GM12873 (cell line): ENCODE data around the gene HNRNPM.

Experiments used
- CTCF ChIP-seq: IDR thresholded peaks from 2 replicates; pipeline ENCODE4 v1.5.1; 2012; ENCODE audit warnings: low read depth, mild to moderate bottlenecking, moderate library complexity, low read length, control low read depth; ENCODE audit not compliant: insufficient read depth; ENCODE audit errors: missing control alignments

HNRNPM gene

DNA sequence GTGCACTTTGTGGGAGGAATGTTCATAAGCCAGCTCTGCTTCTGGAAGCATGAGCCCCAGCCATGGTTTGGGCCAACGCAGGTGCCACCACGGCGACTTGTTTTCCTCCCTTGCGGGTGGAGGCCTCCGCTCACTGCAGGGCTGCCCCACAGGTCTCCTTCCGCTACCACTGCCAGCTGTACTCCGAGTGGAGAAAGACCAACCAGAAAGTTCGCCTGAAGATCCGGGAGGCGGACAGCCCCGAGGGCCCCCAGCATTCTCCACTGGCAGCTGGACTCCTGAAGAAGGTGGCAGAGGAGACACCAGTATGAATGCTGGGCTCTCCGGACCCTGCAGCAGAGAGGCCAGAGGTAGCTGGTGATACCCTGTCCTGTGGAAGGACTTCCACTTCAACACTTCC lies 6.5 kb upstream of the HNRNPM start:
- TF ChIP-seq CTCF, result no peak

GRCh38 chr19:8441725-8442544 lies 2.8 kb upstream of the HNRNPM start:
- no peak for TF ChIP-seq CTCF

- no peak for TF ChIP-seq CTCF
Measured at GRCh38 chr19:8445488-8446001, 770 bp downstream of the HNRNPM start.

- no peak for TF ChIP-seq CTCF
Measured at GRCh38 chr19:8446061-8446709, 1.4 kb downstream of the HNRNPM start.

DNA sequence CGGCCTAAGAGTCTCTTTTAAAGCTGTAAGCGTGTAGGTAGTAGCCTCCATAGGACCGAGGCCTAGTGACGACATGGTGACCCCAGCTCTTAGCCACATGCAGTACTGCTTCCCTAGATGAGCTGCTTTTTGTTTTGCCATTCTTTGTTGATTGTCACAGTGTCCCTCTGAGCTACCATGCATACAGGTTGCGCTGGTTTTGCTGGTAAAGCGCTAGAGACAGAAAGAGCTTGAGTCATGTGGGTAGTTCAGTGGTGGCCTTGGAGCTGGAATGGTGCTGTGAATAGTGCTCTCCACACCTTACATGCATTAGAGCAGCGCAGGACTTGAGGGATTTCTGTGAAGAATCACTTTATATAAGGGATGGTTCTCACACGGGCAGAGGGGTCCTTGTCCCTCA lies 5.1 kb downstream of the HNRNPM start:
- no peak for TF ChIP-seq CTCF

GRCh38 chr19:8451377-8451776 lies 6.6 kb downstream of the HNRNPM start:
- TF ChIP-seq CTCF, result no peak

GRCh38 chr19:8451885-8452284 lies 7.1 kb downstream of the HNRNPM start:
- no peak for TF ChIP-seq CTCF
